MCF 10A (cell line): ENCODE measurements around the gene FARP1. TPM values are rescaled to one million over a fixed set of nuclear protein-coding genes. Genes with fewer than 3 reads are reported as not detected.
"Not testable (repeated sequence)": the region's sequence is repeated elsewhere in the genome, so short reads cannot be mapped to it uniquely, and the experiment has no call there.

Experiments used
- BruUV-seq: library from RNA; stranded (reverse); fragments of 400-500 nt; replicated peaks from 2 replicates; lab custom pipeline; 2021; lab: Mats Ljungman, UMichigan
- CTCF ChIA-PET: fragments of 300-600 bp; sonication (Branson Sonifier 250); formaldehyde crosslinking; extraction: SDS; loops from one replicate; lab custom pipeline; 2021; ENCODE audit warnings: antibody characterized with exemption, inconsistent platforms; lab: Yijun Ruan, JAX
- POLR2A ChIA-PET: fragments of 300-600, 350-650 bp; sonication (Branson Sonifier 250); formaldehyde crosslinking; extraction: SDS; loops from one replicate; lab custom pipeline; 2020; ENCODE audit warnings: antibody characterized with exemption, inconsistent platforms; lab: Yijun Ruan, JAX
- DNase-seq: peaks from one replicate; pipeline ENCODE4 v3.0.0-alpha.2; 2018; ENCODE audit not compliant: unreplicated experiment
- H3K27ac Mint-ChIP-seq: one replicate; pipeline ENCODE4 v1.8.0; 2022; ENCODE audit warnings: mild to moderate bottlenecking, low read depth, mixed read lengths; ENCODE audit not compliant: unreplicated experiment
- H3K27me3 Mint-ChIP-seq: one replicate; pipeline ENCODE4 v1.8.0; 2022; ENCODE audit warnings: mixed read lengths; ENCODE audit not compliant: insufficient read depth, unreplicated experiment
- H3K36me3 Mint-ChIP-seq: one replicate; pipeline ENCODE4 v1.8.0; 2022; ENCODE audit warnings: mild to moderate bottlenecking, moderate library complexity, mixed read lengths; ENCODE audit not compliant: insufficient read depth, unreplicated experiment
- H3K4me1 Mint-ChIP-seq: one replicate; pipeline ENCODE4 v1.8.0; 2022; ENCODE audit warnings: mixed read lengths; ENCODE audit not compliant: insufficient read depth, unreplicated experiment
- H3K4me3 Mint-ChIP-seq: one replicate; pipeline ENCODE4 v1.8.0; 2022; ENCODE audit warnings: mild to moderate bottlenecking, moderate library complexity, mixed read lengths; ENCODE audit not compliant: unreplicated experiment
- H3K9me3 Mint-ChIP-seq: one replicate; pipeline ENCODE4 v1.8.0; 2022; ENCODE audit warnings: mixed read lengths; ENCODE audit not compliant: unreplicated experiment
- intact Hi-C: fragments of 100-400 bp; cut with micrococcal nuclease; formaldehyde crosslinking; loops from 2 replicates; pipeline ENCODE4 v1.14.1; 2022
- total RNA-seq: library from RNA; stranded (reverse); gene quantifications from 2 replicates; pipeline ENCODE4 v1.2.3, GENCODE V29; 2022
- TF ChIP-seq, protein P1 (sequence below): fragments of 200-600 bp; IDR thresholded peaks from one replicate; pipeline ENCODE4 v1.8.0; 2022; ENCODE audit warnings: antibody characterized with exemption, mild to moderate bottlenecking; ENCODE audit not compliant: unreplicated experiment

FARP1 gene
- total RNA-seq, 1 experiment from 2014 or later = 30.1 TPM

DNA sequence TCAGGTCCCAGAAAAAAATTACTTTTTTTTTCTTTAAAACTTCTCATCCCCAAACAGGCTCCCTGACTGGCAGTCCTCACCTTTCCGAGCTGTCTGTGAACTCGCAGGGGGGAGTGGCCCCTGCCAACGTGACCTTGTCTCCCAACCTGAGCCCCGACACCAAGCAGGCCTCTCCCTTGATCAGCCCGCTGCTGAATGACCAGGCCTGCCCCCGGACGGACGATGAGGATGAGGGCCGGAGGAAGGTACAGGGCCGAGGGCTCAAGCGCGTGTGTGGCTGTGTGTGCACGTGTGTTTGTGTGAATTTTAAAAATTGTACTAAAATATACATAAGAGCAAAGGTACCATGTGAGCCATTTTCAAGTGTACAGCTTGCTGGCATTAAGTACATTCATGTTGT is 266.4 kb downstream of the FARP1 start:
- DNase-seq = no peak
- no TSS peak for BruUV-seq
- no peaks in the 10 kb centered on the region for H3K4me1 Mint-ChIP-seq
- TF ChIP-seq, protein P1, sequence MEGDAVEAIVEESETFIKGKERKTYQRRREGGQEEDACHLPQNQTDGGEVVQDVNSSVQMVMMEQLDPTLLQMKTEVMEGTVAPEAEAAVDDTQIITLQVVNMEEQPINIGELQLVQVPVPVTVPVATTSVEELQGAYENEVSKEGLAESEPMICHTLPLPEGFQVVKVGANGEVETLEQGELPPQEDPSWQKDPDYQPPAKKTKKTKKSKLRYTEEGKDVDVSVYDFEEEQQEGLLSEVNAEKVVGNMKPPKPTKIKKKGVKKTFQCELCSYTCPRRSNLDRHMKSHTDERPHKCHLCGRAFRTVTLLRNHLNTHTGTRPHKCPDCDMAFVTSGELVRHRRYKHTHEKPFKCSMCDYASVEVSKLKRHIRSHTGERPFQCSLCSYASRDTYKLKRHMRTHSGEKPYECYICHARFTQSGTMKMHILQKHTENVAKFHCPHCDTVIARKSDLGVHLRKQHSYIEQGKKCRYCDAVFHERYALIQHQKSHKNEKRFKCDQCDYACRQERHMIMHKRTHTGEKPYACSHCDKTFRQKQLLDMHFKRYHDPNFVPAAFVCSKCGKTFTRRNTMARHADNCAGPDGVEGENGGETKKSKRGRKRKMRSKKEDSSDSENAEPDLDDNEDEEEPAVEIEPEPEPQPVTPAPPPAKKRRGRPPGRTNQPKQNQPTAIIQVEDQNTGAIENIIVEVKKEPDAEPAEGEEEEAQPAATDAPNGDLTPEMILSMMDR = no peak
- no peak overlapping the region for H3K4me3 Mint-ChIP-seq
- H3K27ac Mint-ChIP-seq = no peak overlapping the region
- no peaks in the 10 kb centered on the region for H3K27me3 Mint-ChIP-seq
- intact Hi-C loops = no loop called here
- H3K36me3 Mint-ChIP-seq = no peaks in the 10 kb centered on the region
- ChIA-PET CTCF (interaction anchor here (0.6 to 1.1 kb wide), 2 partner anchors 9 to 67 kb away, joined by 3 read pairs; no protein-coding TSS in a partner anchor), POLR2A (no interaction called here)
- no peaks in the 10 kb centered on the region for H3K9me3 Mint-ChIP-seq

DNA sequence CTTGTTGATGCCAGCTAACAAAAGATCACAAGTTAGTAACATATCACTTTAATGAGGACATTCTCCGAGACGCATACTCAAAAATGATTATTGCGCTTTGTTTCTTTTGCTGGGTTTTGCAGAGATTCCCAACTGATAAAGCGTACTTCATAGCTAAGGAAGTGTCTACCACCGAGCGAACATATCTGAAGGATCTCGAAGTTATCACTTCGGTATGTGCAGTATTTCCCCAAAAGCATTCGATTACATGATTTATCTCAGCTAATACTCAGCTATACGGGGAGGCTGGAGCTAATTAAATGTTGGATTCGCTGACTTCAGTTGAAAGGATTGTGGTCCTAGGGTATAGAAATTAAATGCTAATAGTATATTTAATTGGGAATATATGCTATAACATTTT is 267.7 kb downstream of the FARP1 start:
- H3K9me3 Mint-ChIP-seq = no peaks in the 10 kb centered on the region
- TF ChIP-seq, protein P1 = no peak
- no TSS peak for BruUV-seq
- ChIA-PET POLR2A (no interaction called here), CTCF (no interaction called here)
- no peaks in the 10 kb centered on the region for H3K4me1 Mint-ChIP-seq
- H3K4me3 Mint-ChIP-seq = no peak overlapping the region
- intact Hi-C loops = no loop called here
- H3K27me3 Mint-ChIP-seq = no peaks in the 10 kb centered on the region
- DNase-seq = no peak
- no peak overlapping the region for H3K27ac Mint-ChIP-seq
- no peaks in the 10 kb centered on the region for H3K36me3 Mint-ChIP-seq

DNA sequence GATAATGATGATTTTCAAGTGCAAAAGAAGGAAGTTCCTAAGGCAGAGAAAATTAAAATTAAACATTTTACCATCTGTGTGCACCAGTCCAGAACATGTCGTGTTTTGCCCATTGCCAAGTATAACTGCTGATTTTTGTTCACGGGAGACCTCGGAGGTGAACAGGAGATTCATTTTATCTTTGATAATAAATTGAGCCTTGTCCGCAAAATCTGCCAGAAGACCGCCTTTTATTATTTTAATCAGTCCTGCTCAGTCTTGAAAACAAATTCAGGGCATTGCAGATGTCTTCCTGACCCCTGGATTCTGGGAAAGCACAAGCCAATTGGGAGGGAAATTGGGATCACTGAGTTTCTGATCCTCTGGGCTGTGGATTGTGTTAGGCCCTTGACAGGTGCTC is 268.1 kb downstream of the FARP1 start:
- no peaks in the 10 kb centered on the region for H3K4me1 Mint-ChIP-seq
- H3K4me3 Mint-ChIP-seq = no peak overlapping the region
- DNase-seq = no peak
- POLR2A ChIA-PET = no interaction called here
- no peaks in the 10 kb centered on the region for H3K27me3 Mint-ChIP-seq
- BruUV-seq = no TSS peak
- H3K36me3 Mint-ChIP-seq = no peaks in the 10 kb centered on the region
- CTCF ChIA-PET = no interaction called here
- H3K9me3 Mint-ChIP-seq = no peaks in the 10 kb centered on the region
- no peak overlapping the region for H3K27ac Mint-ChIP-seq
- TF ChIP-seq, protein P1 = no peak
- intact Hi-C loops = no loop called here

DNA sequence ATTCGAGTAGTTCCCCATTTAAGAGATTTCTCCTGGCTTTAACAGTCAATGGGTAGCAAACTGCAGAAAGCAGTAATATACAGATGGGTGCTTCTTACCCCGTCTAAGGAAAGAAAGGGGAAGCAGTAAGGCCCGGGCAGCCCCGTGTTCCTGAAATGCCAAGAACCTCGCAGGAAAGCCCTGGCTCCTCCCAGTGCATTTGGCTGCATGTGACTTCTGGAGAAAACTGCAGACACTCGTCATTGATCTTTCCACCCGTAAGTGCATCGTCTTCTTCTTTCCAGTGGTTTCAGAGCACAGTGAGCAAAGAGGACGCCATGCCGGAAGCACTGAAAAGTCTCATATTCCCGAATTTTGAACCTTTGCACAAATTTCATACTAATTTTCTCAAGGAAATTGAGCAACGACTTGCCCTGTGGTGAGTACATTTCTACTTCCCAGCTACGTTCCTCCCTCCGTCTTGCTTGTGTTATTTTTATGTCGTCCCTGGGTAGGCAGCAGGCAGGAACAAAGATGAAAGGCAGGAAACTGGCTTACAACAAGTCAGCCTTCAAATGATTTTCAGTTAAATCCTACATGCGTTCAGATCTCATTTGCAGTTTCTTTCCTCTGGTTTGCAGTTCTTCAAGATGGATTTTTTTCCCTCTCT is 268.8 kb downstream of the FARP1 start:
- intact Hi-C loops = no loop called here
- H3K36me3 Mint-ChIP-seq = no peaks in the 10 kb centered on the region
- no TSS peak for BruUV-seq
- CTCF ChIA-PET = no interaction called here
- TF ChIP-seq, protein P1 = no peak
- peaks cover 3% of the 10 kb centered on the region for H3K9me3 Mint-ChIP-seq
- H3K27me3 Mint-ChIP-seq = no peaks in the 10 kb centered on the region
- no peak for DNase-seq
- POLR2A ChIA-PET = no interaction called here
- H3K4me1 Mint-ChIP-seq = no peaks in the 10 kb centered on the region
- H3K4me3 Mint-ChIP-seq = no peak overlapping the region
- H3K27ac Mint-ChIP-seq = no peak overlapping the region

DNA sequence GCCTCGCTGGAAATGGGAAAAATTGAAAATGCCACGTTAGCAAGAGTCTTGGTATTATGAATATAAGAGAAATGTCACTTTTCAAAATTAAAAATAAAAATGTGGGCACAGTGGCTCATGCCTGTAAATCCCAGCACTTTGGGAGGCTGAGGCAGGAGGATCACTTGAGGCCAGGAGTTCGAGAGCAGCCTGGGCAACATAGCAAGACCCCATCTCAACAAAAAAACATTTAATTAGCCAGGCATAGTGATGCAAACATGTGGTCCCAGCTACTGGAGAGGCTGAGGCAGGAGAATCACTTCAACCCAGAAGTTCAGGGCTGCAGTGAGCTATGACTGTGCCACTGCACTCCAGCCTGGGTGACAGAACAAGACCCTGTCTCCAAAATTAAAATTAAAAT is 270.4 kb downstream of the FARP1 start:
- DNase-seq, H3K27me3 Mint-ChIP-seq, H3K9me3 Mint-ChIP-seq, POLR2A ChIA-PET, H3K36me3 Mint-ChIP-seq, H3K27ac Mint-ChIP-seq, CTCF ChIA-PET, H3K4me3 Mint-ChIP-seq, intact Hi-C loops, H3K4me1 Mint-ChIP-seq, BruUV-seq: not testable (repeated sequence)
